ENCODE results near the gene GSK3A.
"Not testable (repeated sequence)": the region's sequence is repeated elsewhere in the genome, so short reads cannot be mapped to it uniquely, and the experiment has no call there.

The GSK3A gene

DNA sequence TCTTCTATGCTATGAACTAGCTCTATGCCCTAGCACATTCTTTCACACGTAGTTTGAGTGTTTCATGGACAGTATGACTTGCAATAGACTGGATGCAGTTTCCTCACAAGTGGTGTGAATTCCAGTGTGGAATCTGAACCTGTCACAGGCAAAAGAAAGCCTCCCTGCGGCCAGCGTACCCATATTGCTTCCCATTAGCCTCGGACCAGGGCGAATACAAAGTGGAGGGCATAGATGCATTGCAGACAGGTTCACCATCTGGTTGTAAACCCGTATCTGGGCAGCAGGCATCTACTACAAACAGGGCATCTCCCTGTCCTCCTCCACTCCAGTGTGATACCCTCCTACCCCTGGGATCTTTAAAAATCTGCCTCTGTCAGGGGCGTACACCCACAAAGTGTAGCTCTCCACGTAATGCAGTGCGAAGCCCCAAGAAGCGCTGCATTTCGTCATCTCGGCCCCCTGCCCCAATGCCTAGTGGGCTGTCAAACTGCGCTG, 25.3 kb upstream of the GSK3A start:
- no peak for FAIRE-seq

- not testable (repeated sequence) for FAIRE-seq
Observed at GRCh38 chr19:42266928-42267603, 24.7 kb upstream of the GSK3A start.

GRCh38 chr19:42266105-42266504, 23.7 kb upstream of the GSK3A start:
- not testable (repeated sequence) for FAIRE-seq

DNA sequence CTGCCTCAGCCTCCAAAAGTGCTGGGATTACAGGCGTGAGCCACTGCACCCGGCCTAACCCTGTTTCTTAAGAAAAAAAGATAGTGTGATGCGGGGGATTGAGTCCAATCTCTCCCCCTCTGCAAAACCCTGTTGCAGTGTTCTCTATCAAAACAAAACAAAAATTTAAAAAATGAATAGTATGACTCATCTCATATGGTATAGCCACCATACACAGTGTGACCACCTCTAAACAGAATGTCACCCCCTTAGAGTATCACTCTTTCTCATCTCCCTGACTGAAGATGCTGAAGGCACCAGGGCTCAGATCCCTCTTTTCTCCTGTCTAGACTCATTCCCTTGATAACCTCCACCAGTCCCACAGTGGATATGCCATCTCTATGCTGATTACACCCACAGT, 19.4 kb upstream of the GSK3A start:
- no peak for FAIRE-seq

DNA sequence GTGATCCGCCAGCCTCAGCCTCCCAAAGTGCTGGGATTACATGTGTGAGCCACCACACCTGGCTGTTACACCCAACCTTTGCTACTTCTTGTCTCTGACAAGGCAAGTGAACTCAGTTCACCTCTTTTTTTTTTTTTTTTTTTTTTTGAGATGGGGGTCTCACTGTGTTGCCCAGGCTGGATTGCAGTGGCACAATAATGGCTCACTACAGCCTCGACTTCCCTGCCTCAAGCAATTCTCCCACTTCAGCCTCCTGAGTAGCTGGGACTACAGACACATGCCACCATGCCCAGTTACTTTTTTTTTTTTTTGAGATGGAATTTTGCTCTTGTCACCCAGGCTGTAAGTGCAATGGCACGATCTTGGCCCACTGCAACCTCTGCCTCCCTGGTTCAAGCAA, 15.4 kb upstream of the GSK3A start:
- FAIRE-seq = not testable (repeated sequence)

- FAIRE-seq = no peak
Observed at GRCh38 chr19:42255766-42256745, 13.7 kb upstream of the GSK3A start.

DNA sequence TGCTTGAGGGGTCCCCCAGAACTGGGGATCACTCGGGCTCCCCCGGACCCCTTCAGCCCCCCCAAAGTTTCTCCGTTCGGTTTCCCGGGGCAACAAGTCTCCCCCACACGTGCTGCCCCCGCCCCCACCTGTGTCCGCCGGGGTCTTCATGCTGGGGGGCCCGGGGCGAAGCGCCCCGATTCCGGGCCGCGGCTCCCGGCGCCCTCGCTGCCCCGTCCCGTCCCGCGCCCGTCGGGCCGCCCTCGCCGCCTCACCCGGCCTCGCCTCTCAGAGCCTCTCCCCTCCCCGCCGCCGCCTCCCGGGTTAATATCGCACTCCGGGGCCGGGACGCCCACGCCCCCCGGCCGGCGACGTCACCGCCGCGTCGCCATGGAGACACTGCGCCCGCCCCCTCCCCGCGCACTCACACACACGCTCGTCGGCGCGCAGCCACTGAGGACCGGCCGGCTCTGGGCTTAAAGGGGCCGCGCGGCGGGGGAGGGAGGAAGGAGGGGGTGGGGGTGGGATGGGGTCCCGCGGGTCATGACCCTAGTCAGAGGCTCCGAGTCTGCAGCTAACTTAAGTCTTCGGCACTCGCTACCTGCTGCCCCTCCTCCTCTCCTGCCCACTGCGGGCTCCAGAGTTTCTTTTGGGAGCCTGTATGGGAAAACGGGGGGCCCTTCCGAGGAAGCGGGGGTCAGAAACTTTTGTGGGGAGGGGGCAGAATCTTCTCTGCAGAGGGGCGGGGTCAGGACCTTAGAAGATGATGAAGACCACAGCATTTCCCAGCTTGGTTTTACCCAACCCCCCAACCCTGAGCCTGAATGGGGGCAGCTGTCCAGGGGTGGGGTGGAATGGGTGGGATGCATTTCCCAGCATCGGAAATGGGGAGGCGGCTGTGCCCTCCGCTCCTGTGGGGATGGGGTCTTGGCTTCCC, 12.7 kb upstream of the GSK3A start, which contains the start of gene ERF:
ERF (minus strand) TSS at position 279 of the 916 bp plus-strand sequence; CDS start at position 150, 129 bp downstream.
- no peak for FAIRE-seq

DNA sequence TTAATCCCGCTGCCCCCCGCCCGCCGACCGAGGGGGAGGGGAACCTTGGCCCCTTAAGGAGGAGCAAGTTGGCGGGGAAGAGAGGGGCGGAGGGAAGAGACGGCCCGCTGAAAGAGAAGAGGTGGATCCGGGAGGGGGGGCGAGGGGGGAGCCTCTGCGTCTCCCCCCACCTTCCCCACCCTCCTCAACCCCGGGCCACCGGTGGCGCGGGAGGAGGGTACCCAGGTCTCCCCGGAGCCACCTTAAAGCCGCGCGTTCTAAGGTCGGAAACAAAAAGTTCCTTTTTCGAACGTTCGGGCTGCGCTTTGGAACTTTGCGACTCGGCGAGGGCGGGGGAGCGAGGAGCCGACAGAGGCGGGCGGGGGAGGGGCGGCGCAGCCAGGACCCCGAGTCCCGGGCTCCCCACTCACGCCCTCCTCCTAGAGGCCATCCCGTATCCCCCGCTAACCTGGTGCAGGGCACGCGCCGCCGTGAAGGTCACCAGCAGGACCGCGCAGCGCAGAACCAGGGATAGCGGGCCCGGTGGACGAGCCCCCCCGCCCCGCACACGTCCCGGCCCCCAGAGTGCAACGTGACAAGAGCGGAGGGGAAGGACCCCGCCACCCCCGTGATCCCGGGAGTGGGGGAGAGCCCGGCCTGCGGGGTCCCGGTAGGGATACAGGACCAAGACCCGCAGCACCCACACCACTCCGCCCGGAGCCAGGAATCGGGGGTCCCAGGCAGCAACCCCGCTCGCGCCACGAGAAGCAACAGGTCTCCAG, 11.9 kb upstream of the GSK3A start:
- FAIRE-seq = no peak

- no peak for FAIRE-seq
Observed at GRCh38 chr19:42253245-42254088, 11.1 kb upstream of the GSK3A start.

DNA sequence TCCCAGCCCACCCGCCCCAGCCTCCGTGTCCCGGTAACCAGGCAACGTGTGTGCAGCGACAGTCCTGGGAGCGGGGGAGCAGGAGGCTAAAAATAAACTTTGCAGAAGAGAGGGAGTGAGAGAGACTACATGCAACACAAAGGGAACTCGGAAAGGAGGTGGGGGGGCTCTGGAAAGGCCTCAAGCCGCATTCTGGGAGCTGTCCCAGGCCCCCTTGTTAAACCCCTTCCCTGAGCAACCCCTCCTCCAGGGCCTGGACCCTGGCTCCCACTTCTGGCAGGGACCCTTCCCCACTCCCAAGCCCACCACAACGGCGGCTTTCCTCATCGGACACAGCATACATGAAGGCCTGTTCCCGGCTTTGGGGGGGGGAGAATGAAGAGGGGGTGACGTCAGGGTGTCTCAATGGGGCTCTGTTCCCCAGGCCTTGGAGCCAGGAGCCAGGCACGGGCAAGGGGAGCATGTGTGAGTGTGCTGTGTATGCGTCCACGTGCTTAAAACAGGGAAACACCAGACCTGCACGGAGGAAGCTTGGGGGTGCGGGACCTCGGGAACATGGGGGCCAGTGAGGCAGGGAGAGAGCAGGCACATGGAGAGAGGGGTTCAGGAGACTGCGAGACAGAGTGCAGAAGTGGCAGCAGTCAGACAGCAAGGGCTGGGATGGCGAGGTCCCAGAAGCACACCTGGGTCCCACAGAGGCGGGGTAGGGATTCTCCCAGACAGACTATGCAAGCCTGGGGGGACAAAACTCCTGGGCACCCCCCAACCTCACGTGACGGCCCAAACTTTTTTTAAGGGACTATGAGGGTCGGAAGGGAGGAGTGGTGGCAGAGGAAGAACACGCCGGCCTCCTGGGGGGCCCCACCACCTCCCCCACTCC, 10.2 kb upstream of the GSK3A start:
- FAIRE-seq = no peak

GRCh38 chr19:42251572-42252358, 9.4 kb upstream of the GSK3A start:
- no peak for FAIRE-seq

- FAIRE-seq = no peak
Observed at GRCh38 chr19:42250666-42251531, 8.5 kb upstream of the GSK3A start.

- FAIRE-seq = no peak
Observed at GRCh38 chr19:42250183-42250665, 7.8 kb upstream of the GSK3A start.

DNA sequence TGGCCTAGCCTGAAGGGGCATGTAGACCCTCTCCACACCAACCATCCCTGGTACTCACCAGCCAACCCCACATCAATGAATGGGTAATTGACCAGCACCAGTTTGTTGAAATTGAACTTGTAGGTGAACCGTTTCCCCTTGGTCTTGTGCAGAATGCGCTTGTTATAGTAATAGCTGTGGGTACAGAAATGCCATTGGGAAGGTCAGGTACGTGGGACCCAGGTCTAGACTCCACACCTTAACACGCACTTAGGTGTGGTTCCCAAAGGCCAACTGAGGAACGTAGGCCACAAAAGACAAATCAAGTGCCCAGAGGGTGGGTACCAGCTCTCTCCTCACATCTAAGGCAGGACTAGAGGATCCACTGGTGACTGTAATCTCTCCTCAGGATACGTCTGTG, 7.4 kb upstream of the GSK3A start:
- no peak for FAIRE-seq

GRCh38 chr19:42249149-42249750, 6.8 kb upstream of the GSK3A start:
- no peak for FAIRE-seq

GRCh38 chr19:42248270-42249148, 6.1 kb upstream of the GSK3A start:
- FAIRE-seq = no peak
